ENCODE results near the gene ST3GAL3.

DNA sequence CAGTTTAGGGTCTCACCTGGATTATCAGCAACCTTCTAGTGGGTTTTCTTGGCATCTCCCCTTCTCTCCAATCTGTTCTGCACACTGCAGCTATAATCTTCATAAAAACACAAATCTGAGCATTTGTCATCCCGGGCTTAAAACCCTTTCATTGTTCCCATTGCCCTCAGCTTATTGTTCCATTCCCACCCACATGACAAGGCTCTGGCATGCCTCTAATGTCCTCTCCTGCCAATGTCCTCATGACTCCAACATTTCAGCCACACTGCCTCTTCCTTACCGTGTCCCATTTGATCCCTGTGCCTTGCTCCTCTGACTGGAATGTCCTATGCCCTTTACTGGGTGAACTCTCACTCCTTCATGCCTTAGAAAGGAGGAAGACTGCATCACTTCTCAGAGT lies 255.0 kb downstream of the ST3GAL3 start:
- TF ChIP-seq, protein P1, sequence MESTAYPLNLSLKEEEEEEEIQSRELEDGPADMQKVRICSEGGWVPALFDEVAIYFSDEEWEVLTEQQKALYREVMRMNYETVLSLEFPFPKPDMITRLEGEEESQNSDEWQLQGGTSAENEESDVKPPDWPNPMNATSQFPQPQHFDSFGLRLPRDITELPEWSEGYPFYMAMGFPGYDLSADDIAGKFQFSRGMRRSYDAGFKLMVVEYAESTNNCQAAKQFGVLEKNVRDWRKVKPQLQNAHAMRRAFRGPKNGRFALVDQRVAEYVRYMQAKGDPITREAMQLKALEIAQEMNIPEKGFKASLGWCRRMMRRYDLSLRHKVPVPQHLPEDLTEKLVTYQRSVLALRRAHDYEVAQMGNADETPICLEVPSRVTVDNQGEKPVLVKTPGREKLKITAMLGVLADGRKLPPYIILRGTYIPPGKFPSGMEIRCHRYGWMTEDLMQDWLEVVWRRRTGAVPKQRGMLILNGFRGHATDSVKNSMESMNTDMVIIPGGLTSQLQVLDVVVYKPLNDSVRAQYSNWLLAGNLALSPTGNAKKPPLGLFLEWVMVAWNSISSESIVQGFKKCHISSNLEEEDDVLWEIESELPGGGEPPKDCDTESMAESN (CRISPR knock-in tag; conservative IDR thresholded peaks at IDR 0.05), result no peak
- TF ChIP-seq MAFF (IDR thresholded peaks at IDR 0.05; ENCODE audit: low read depth, low read length) (no peak), CHD2 (IDR thresholded peaks at IDR 0.05; ENCODE audit: low read depth, low read length) (no peak), NBN (conservative IDR thresholded peaks at IDR 0.05) (no peak), RFX5 (IDR thresholded peaks at IDR 0.05; ENCODE audit: low read depth, low read length) (no peak), ETV6 (CRISPR knock-in tag; conservative IDR thresholded peaks at IDR 0.05) (no peak), ZNF660 (CRISPR knock-in tag; IDR thresholded peaks at IDR 0.05; ENCODE audit: borderline replicate concordance, low read depth) (no peak), ZNF773 (CRISPR knock-in tag; IDR thresholded peaks at IDR 0.05; ENCODE audit: borderline replicate concordance) (no peak), EZH2 (conservative IDR thresholded peaks at IDR 0.05; ENCODE audit: low read depth, low read length) (no peak)
- TF ChIP-seq, protein P2, sequence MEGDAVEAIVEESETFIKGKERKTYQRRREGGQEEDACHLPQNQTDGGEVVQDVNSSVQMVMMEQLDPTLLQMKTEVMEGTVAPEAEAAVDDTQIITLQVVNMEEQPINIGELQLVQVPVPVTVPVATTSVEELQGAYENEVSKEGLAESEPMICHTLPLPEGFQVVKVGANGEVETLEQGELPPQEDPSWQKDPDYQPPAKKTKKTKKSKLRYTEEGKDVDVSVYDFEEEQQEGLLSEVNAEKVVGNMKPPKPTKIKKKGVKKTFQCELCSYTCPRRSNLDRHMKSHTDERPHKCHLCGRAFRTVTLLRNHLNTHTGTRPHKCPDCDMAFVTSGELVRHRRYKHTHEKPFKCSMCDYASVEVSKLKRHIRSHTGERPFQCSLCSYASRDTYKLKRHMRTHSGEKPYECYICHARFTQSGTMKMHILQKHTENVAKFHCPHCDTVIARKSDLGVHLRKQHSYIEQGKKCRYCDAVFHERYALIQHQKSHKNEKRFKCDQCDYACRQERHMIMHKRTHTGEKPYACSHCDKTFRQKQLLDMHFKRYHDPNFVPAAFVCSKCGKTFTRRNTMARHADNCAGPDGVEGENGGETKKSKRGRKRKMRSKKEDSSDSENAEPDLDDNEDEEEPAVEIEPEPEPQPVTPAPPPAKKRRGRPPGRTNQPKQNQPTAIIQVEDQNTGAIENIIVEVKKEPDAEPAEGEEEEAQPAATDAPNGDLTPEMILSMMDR (CRISPR knock-in tag; IDR thresholded peaks at IDR 0.05), result no peak
- TF ChIP-seq, protein P3, sequence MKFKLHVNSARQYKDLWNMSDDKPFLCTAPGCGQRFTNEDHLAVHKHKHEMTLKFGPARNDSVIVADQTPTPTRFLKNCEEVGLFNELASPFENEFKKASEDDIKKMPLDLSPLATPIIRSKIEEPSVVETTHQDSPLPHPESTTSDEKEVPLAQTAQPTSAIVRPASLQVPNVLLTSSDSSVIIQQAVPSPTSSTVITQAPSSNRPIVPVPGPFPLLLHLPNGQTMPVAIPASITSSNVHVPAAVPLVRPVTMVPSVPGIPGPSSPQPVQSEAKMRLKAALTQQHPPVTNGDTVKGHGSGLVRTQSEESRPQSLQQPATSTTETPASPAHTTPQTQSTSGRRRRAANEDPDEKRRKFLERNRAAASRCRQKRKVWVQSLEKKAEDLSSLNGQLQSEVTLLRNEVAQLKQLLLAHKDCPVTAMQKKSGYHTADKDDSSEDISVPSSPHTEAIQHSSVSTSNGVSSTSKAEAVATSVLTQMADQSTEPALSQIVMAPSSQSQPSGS (CRISPR knock-in tag; IDR thresholded peaks at IDR 0.05), result no peak
- TF ChIP-seq, protein P4, sequence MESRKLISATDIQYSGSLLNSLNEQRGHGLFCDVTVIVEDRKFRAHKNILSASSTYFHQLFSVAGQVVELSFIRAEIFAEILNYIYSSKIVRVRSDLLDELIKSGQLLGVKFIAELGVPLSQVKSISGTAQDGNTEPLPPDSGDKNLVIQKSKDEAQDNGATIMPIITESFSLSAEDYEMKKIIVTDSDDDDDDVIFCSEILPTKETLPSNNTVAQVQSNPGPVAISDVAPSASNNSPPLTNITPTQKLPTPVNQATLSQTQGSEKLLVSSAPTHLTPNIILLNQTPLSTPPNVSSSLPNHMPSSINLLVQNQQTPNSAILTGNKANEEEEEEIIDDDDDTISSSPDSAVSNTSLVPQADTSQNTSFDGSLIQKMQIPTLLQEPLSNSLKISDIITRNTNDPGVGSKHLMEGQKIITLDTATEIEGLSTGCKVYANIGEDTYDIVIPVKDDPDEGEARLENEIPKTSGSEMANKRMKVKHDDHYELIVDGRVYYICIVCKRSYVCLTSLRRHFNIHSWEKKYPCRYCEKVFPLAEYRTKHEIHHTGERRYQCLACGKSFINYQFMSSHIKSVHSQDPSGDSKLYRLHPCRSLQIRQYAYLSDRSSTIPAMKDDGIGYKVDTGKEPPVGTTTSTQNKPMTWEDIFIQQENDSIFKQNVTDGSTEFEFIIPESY (CRISPR knock-in tag; IDR thresholded peaks at IDR 0.05), result no peak

Data from HepG2 (cell line).